HFF-Myc (cell line): ENCODE results near the gene USP6NL.

Experiments used
- DNase-seq: peaks from one replicate; pipeline ENCODE4 v3.0.0-alpha.2; 2011; ENCODE audit warnings: low read depth; ENCODE audit errors: extremely low read depth
- H3K4me3 ChIP-seq: replicated peaks from 2 replicates; pipeline ENCODE4 v1.5.1; 2011; ENCODE audit warnings: low read depth, mild to moderate bottlenecking, control low read depth, low read length
- TF ChIP-seq, protein P1 (sequence below): IDR thresholded peaks from 2 replicates; pipeline ENCODE4 v1.5.1; 2012; ENCODE audit warnings: mild to moderate bottlenecking, low read depth, low read length, control low read depth; ENCODE audit errors: missing control alignments

The USP6NL gene

DNA sequence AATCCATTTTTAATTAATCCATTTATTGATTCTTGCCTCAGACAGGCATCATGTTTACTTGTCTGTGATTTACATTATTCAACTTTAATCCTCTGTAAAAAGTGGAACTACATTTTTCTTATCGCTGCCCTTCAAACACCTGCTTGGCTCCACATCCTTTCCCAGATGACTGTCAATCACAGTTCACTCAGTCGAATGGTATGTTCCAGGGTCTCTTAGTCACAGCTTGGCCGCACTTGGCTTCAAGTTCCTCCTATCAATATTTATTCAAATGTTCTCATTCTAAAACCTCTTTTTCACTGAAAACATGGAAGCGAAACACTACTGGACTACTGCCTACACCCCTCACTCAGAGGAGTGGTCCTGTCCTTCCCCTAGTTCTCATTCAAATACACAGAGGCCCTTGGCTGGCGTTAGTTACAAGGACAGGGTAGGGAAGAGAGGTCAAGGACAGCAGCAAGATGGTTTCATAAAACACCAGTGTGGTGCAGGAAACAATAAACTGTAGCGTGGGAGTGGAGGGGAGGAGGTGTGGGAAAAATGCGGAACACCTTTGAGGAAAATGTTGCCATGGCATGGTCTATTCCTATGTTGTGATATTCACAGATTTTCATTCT is 143.2 kb downstream of the USP6NL start:
- H3K4me3 ChIP-seq = no peak overlapping the region
- TF ChIP-seq, protein P1, sequence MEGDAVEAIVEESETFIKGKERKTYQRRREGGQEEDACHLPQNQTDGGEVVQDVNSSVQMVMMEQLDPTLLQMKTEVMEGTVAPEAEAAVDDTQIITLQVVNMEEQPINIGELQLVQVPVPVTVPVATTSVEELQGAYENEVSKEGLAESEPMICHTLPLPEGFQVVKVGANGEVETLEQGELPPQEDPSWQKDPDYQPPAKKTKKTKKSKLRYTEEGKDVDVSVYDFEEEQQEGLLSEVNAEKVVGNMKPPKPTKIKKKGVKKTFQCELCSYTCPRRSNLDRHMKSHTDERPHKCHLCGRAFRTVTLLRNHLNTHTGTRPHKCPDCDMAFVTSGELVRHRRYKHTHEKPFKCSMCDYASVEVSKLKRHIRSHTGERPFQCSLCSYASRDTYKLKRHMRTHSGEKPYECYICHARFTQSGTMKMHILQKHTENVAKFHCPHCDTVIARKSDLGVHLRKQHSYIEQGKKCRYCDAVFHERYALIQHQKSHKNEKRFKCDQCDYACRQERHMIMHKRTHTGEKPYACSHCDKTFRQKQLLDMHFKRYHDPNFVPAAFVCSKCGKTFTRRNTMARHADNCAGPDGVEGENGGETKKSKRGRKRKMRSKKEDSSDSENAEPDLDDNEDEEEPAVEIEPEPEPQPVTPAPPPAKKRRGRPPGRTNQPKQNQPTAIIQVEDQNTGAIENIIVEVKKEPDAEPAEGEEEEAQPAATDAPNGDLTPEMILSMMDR = no peak
- DNase-seq = no peak

DNA sequence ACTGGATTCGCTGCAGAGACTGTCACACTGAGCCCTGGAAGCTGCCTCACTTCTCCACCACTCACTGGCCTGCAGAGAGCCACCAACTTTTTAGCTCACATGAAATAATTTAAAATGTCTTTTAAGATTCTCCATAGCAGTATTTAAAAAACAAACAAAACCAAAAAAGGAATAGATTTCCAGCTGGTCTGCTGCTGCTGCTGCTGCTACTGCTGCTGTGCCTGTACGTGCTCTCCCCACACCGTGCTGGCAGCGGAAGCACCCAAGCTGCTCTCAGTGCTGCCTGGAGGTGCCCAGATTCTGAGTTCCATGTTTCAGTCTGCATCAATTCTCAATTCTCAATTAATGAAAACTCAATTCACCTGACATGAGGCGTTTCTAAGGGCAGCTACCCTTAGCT is 146.0 kb downstream of the USP6NL start:
- TF ChIP-seq, protein P1 = no peak
- no peak overlapping the region for H3K4me3 ChIP-seq
- no peak for DNase-seq

DNA sequence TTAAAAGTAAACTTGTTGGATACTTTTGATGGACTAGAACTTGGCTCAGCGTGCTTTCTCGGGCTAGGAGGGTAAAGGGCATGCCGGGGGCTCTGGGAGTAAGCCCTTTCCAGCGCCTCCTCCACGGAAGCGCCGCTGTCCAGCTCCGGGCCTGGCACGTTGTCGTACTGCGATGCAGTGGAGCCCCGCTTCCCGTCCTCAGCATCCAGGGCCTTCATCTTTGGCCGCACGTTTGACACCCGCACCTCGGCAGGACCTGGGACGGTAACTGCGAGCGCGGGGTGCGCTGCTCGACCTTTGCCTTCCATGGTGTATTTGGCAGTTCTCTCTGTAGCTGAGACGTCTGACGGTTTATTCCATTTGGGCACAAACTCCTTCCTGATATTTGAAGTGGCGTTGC is 148.3 kb downstream of the USP6NL start:
- no peak overlapping the region for H3K4me3 ChIP-seq
- DNase-seq = no peak
- TF ChIP-seq, protein P1 = no peak

DNA sequence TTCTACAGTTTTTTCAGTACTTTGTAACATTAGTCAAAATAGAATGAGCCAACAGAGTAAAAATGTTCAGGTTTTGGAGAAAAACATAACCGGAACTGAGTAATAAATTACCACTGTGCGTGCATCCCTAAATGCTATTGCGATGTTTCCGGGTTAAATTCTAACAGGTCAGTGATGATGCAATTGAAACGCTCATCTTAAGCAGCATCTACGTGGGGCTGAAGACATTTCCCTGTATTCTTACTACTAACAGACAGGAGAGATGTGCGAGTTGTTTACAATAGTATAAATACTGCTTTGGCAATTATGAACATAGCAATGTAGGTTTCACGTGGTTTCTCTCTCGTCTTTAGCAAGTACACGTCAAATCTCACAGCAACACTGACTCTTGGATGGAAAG is 149.4 kb downstream of the USP6NL start:
- no peak for DNase-seq
- H3K4me3 ChIP-seq = no peak overlapping the region
- TF ChIP-seq, protein P1 = no peak

DNA sequence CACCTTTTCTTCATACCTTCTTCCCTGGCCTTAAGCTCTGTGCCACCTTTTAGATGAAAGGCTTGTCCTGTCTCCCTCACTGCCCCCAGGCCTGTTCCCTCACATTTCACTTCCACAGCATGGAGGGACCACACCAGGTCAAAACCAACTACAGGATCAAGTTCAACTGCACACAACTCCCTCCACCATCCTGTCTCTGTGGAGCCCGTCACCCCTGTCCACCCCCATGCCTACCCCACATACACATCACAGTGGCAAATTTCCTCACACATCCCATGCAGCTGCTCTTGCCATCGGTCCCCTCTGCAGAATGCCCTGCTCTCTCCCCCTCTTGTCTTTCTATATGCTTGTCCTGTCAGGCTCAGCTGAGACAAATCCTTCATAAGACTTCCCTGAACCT is 154.1 kb downstream of the USP6NL start:
- DNase-seq = no peak
- TF ChIP-seq, protein P1 = no peak
- H3K4me3 ChIP-seq = no peak overlapping the region

DNA sequence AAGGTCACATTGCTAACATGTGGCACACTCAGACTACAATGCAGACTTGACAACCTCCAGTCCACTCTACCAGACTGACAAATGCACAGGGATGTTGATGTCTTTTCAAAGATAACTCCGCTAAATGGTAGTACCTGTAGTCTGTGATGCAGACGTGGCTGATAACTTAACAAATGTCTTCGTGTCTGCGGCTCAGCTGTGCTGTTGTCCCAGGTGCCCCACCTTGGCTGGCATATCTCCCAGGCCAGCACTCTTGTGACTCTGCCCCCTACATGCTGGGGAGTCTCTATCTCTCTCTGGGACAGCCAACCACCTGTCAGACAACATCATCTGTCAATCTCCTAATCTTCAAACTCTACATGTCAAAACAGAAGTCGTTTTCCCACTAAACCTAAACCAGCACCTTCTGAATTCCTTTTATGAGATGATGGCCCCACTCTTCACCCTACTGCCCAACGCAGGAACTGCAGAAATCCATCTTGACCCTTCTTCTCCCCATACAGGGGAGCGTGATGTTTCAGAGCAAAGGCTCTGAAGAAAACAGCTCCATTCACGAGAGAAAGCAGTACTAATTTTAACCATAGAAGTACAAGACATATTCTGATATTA is 156.4 kb downstream of the USP6NL start:
- TF ChIP-seq, protein P1 = peak; percentile 21
- no peak overlapping the region for H3K4me3 ChIP-seq
- no peak for DNase-seq

DNA sequence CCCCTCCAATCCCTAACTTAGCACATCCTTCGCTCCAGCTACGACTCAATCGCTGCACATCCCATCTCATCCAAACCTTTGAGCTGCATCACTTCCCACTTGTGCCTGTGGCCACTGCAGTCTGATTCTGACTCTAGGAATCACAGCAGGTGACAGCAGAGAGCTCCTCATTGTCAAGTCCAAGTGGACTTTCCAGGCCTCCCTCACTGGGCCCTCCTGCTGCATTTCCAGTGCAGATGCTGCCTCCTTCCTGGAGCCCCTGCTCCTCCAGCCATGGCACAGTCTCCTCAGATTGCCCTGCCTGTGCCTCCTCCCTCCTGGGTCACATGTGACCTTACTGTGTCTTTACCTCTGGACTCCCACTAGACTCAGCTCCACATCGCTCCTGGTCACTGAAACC is 157.3 kb downstream of the USP6NL start:
- no peak overlapping the region for H3K4me3 ChIP-seq
- TF ChIP-seq, protein P1 = no peak
- no peak for DNase-seq
